Erythroblast (primary cell): ENCODE results near the gene OMP.

ENCODE experiments used
- GATA1 ChIP-seq: IDR thresholded peaks from 2 replicates; pipeline ENCODE4 v1.6.1; 2011; ENCODE audit warnings: low read depth, mild to moderate bottlenecking, control low read depth, low read length, moderate library complexity
- POLR2A ChIP-seq: IDR thresholded peaks from 2 replicates; pipeline ENCODE4 v1.6.1; 2011; ENCODE audit warnings: mild to moderate bottlenecking, low read length

GRCh38 chr11:77068457-77069335 lies 33.9 kb upstream of the OMP start:
- TF ChIP-seq POLR2A (no peak), GATA1 (no peak)
